T-cell (primary cell): ENCODE data around the gene PRSS38. TPM values are rescaled to one million over a fixed set of nuclear protein-coding genes. Genes with fewer than 3 reads are reported as not detected.

Experiments
- ATAC-seq, 4 experiments: fragments of 200-7000 bp in 3 of 4; fragments of 150-1000 bp in 1 of 4; cut with Tn5 transposase; replicated peaks in 1 of 4; 1 replicate in 3 of 4; 2 replicates in 1 of 4; pipeline ENCODE4 v1.10.0; 2021; ENCODE audit warnings: moderate library complexity in 3 of 4, mild to moderate bottlenecking in 2 of 4, moderate number of reproducible peaks in 1 of 4
- CTCF ChIA-PET, 2 donors: fragments of 300-600 bp; sonication (Branson Sonifier 250); formaldehyde crosslinking; loops; one replicate each; lab custom pipeline; 2022; ENCODE audit warnings: antibody characterized with exemption in 2 of 2; lab: Charles Lee
- POLR2A ChIA-PET, 2 donors: fragments of 300-600 bp; sonication (Branson Sonifier 250); formaldehyde crosslinking; loops; one replicate each; lab custom pipeline; 2022; ENCODE audit warnings: antibody characterized with exemption in 2 of 2; lab: Charles Lee
- DNase-seq, 35 experiments: peaks; one replicate each; pipeline versions ENCODE4 v3.0.0 to v3.0.0-alpha.2; 2013 to 2023
- H3K27ac ChIP-seq: one replicate; pipeline ENCODE4 v1.5.1; 2013; ENCODE audit warnings: low read length
- H3K27me3 ChIP-seq, 2 experiments: replicated peaks in 1 of 2; 1 replicate in 1 of 2; 2 replicates in 1 of 2; pipeline versions ENCODE4 v1.6.1 to v1.7.0; 2013; ENCODE audit warnings: low read length in 1 of 2, mixed read lengths in 1 of 2; ENCODE audit not compliant: control insufficient read depth in 2 of 2, insufficient read depth in 2 of 2; ENCODE audit errors: extremely low read depth in 1 of 2
- H3K36me3 ChIP-seq, 2 donors: 1 replicate in 1 of 2; 2 replicates in 1 of 2; pipeline versions ENCODE4 v1.6.1 to v1.7.0; 2013; ENCODE audit warnings: low read length in 1 of 2; ENCODE audit not compliant: control insufficient read depth in 2 of 2, insufficient read depth in 1 of 2; ENCODE audit errors: extremely low read depth in 1 of 2
- H3K4me1 ChIP-seq, 2 experiments: 1 replicate in 1 of 2; 2 replicates in 1 of 2; pipeline versions ENCODE4 v1.6.1 to v1.7.0; 2013; ENCODE audit warnings: low read length in 2 of 2, mixed read lengths in 1 of 2; ENCODE audit not compliant: insufficient read depth in 2 of 2, control insufficient read depth in 1 of 2; ENCODE audit errors: extremely low read depth in 1 of 2
- H3K4me3 ChIP-seq, 2 donors: 1 replicate in 1 of 2; 2 replicates in 1 of 2; pipeline versions ENCODE4 v1.5.1 to v1.7.0; 2013; ENCODE audit warnings: mild to moderate bottlenecking in 2 of 2, low read length in 1 of 2, moderate library complexity in 1 of 2; ENCODE audit not compliant: control insufficient read depth in 1 of 2; ENCODE audit errors: extremely low read depth in 1 of 2
- H3K9me3 ChIP-seq: 2 replicates; pipeline ENCODE4 v1.7.0; 2013
- H3K27ac Mint-ChIP-seq, 2 donors: one replicate each; pipeline ENCODE4 v1.8.0; 2020 to 2021; ENCODE audit warnings: mild to moderate bottlenecking in 2 of 2, mixed read lengths in 2 of 2
- H3K27me3 Mint-ChIP-seq, 2 donors: one replicate each; pipeline ENCODE4 v1.8.0; 2021 to 2022; ENCODE audit warnings: mixed read lengths in 2 of 2
- H3K36me3 Mint-ChIP-seq: one replicate; pipeline ENCODE4 v1.8.0; 2021; ENCODE audit warnings: mixed read lengths
- H3K4me1 Mint-ChIP-seq, 3 donors: one replicate each; pipeline ENCODE4 v1.8.0; 2020 to 2022; ENCODE audit warnings: mixed read lengths in 3 of 3, mild to moderate bottlenecking in 1 of 3
- H3K4me3 Mint-ChIP-seq, 3 donors: one replicate each; pipeline ENCODE4 v1.8.0; 2020 to 2022; ENCODE audit warnings: mild to moderate bottlenecking in 3 of 3, mixed read lengths in 3 of 3, moderate library complexity in 3 of 3
- H3K9me3 Mint-ChIP-seq, 3 donors: one replicate each; pipeline ENCODE4 v1.8.0; 2020 to 2022; ENCODE audit warnings: mixed read lengths in 3 of 3
- WGBS: methylation state at CpG from one replicate; pipeline ENCODE4 v1.1.5; 2013; ENCODE audit warnings: missing lambda C conversion rate; ENCODE audit not compliant: insufficient coverage; 5-methylcytosine and 5-hydroxymethylcytosine counted together
- total RNA-seq, 35 experiments: library from RNA in 6 of 35; stranded (reverse) in 6 of 35; fragments of 120-200 nt in 1 of 35; gene quantifications; one replicate each; pipeline versions ENCODE4 v1.2.1 to v1.2.4 and lab custom pipeline; 2013 to 2026

Gene PRSS38
- total RNA-seq, 5 donors from 2014 or later (not counting 1 experiment from before 2014, with no cell fraction given): not detected

- peaks cover 0 to 8% of the 10 kb centered on the region in 2 experiments for H3K27me3 ChIP-seq
- CTCF ChIA-PET: interaction anchor here in 1 of 2 donors (0.6 to 1.3 kb wide), 4 partner anchors 13 to 26 kb away, joined by 3 to 7 read pairs (median 6); no protein-coding TSS in a partner anchor
- peaks cover 2 to 33% of the 10 kb centered on the region in 2 experiments for H3K4me1 ChIP-seq
- Mint-ChIP-seq H3K27ac (peak overlapping the region; percentile 24 to 61), H3K4me1 (peaks cover 17 to 27% (median 27%) of the 10 kb centered on the region in 3 donors), H3K9me3 (no peaks in the 10 kb centered on the region), H3K27me3 (no peaks in the 10 kb centered on the region), H3K4me3 (peak overlapping the region; percentile 81 to 86 (median 83)), H3K36me3 (no peaks in the 10 kb centered on the region)
- 2% methylated on average over 58 of the region's 68 CpGs for WGBS
- H3K4me3 ChIP-seq: peak overlapping the region; percentile 59 to 61
- H3K9me3 ChIP-seq: no peaks in the 10 kb centered on the region
- DNase-seq: peak in 5 of 35 experiments; percentile 28 to 76 (median 56)
- peak overlapping the region; percentile 17 for H3K27ac ChIP-seq
- ATAC-seq: peak; percentile 69 to 72 (median 69)
- POLR2A ChIA-PET: interaction anchor here in 1 of 2 donors (0.7 kb wide), 1 partner anchor 22 kb away, joined by 3 read pairs; no protein-coding TSS in a partner anchor
- no peaks in the 10 kb centered on the region for H3K36me3 ChIP-seq
Measured at GRCh38 chr1:227788271-227789083, 27.0 kb upstream of the PRSS38 start.

GRCh38 chr1:227789084-227790033, 26.1 kb upstream of the PRSS38 start:
- DNase-seq: peak in 1 of 35 experiments; percentile 12
- peak overlapping the region; percentile 81 to 86 (median 83) for H3K4me3 Mint-ChIP-seq
- WGBS: 83% methylated on average over 23 of the region's 23 CpGs
- H3K27me3 ChIP-seq: peaks cover 0 to 16% of the 10 kb centered on the region in 2 experiments
- H3K36me3 ChIP-seq: no peaks in the 10 kb centered on the region
- peaks cover 0 to 2% of the 10 kb centered on the region in 2 donors for H3K27me3 Mint-ChIP-seq
- H3K27ac ChIP-seq: no peak overlapping the region
- ChIA-PET CTCF (no interaction called here), POLR2A (no interaction called here)
- no peak for ATAC-seq
- H3K4me1 ChIP-seq: peaks cover 2 to 33% of the 10 kb centered on the region in 2 experiments
- H3K27ac Mint-ChIP-seq: peak overlapping the region; percentile 4 to 24
- no peaks in the 10 kb centered on the region for H3K9me3 ChIP-seq
- H3K9me3 Mint-ChIP-seq: no peaks in the 10 kb centered on the region
- H3K4me3 ChIP-seq: peak overlapping the region; percentile 59 to 61
- no peaks in the 10 kb centered on the region for H3K36me3 Mint-ChIP-seq
- H3K4me1 Mint-ChIP-seq: peaks cover 17 to 27% (median 27%) of the 10 kb centered on the region in 3 donors

GRCh38 chr1:227790034-227790400, 25.5 kb upstream of the PRSS38 start:
- ATAC-seq (no peak), DNase-seq (no peak)
- Mint-ChIP-seq H3K36me3 (no peaks in the 10 kb centered on the region), H3K9me3 (no peaks in the 10 kb centered on the region), H3K4me1 (peaks cover 17 to 27% (median 27%) of the 10 kb centered on the region in 3 donors), H3K27me3 (peaks cover 0 to 2% of the 10 kb centered on the region in 2 donors), H3K4me3 (peak overlapping the region in 1 of 3 donors; percentile 81), H3K27ac (no peak overlapping the region)
- CTCF ChIA-PET: no interaction called here
- H3K36me3 ChIP-seq: no peaks in the 10 kb centered on the region
- H3K9me3 ChIP-seq: no peaks in the 10 kb centered on the region
- 100% methylated on average over 1 of the region's 2 CpGs for WGBS
- no peak overlapping the region for H3K27ac ChIP-seq
- POLR2A ChIA-PET: no interaction called here
- H3K4me3 ChIP-seq: no peak overlapping the region
- peaks cover 0 to 21% of the 10 kb centered on the region in 2 experiments for H3K27me3 ChIP-seq
- H3K4me1 ChIP-seq: peaks cover 2 to 33% of the 10 kb centered on the region in 2 experiments

GRCh38 chr1:227790868-227791267, 24.6 kb upstream of the PRSS38 start:
- Histone ChIP-seq H3K36me3 (no peaks in the 10 kb centered on the region), H3K4me3 (no peak overlapping the region), H3K27me3 (peaks cover 0 to 24% of the 10 kb centered on the region in 2 experiments), H3K4me1 (peaks cover 2 to 31% of the 10 kb centered on the region in 2 experiments), H3K27ac (no peak overlapping the region), H3K9me3 (no peaks in the 10 kb centered on the region)
- ATAC-seq (no peak), DNase-seq (no peak)
- H3K4me1 Mint-ChIP-seq: peaks cover 16 to 22% (median 21%) of the 10 kb centered on the region in 3 donors
- H3K4me3 Mint-ChIP-seq: no peak overlapping the region
- CTCF ChIA-PET: interaction anchor here in 1 of 2 donors (0.5 kb wide), 1 partner anchor 55 kb away, joined by 4 read pairs; no protein-coding TSS in a partner anchor
- H3K27ac Mint-ChIP-seq: peak overlapping the region; percentile 5 to 15
- no peaks in the 10 kb centered on the region for H3K36me3 Mint-ChIP-seq
- H3K27me3 Mint-ChIP-seq: peaks cover 0 to 2% of the 10 kb centered on the region in 2 donors
- 86% methylated on average over 4 of the region's 4 CpGs for WGBS
- H3K9me3 Mint-ChIP-seq: no peaks in the 10 kb centered on the region
- POLR2A ChIA-PET: no interaction called here

- Histone ChIP-seq H3K4me3 (no peak overlapping the region), H3K4me1 (peaks cover 2 to 26% of the 10 kb centered on the region in 2 experiments), H3K9me3 (no peaks in the 10 kb centered on the region), H3K27ac (no peak overlapping the region), H3K27me3 (peaks cover 0 to 29% of the 10 kb centered on the region in 2 experiments), H3K36me3 (no peaks in the 10 kb centered on the region)
- Mint-ChIP-seq H3K9me3 (no peaks in the 10 kb centered on the region), H3K27ac (no peak overlapping the region), H3K4me3 (no peak overlapping the region), H3K4me1 (peaks cover 10 to 16% (median 14%) of the 10 kb centered on the region in 3 donors), H3K36me3 (no peaks in the 10 kb centered on the region), H3K27me3 (peaks cover 0 to 2% of the 10 kb centered on the region in 2 donors)
- CTCF ChIA-PET: interaction anchor here in 1 of 2 donors (0.5 kb wide), 1 partner anchor 55 kb away, joined by 4 read pairs; no protein-coding TSS in a partner anchor
- no peak for ATAC-seq
- POLR2A ChIA-PET: no interaction called here
- no peak for DNase-seq
- WGBS: 97% methylated on average over 4 of the region's 6 CpGs
Measured at GRCh38 chr1:227791425-227792143, 23.9 kb upstream of the PRSS38 start.
